Activated CD4-positive, alpha-beta memory T cell treated with anti-CD3 and anti-CD28 coated beads, Interleukin-2, amount 10 ng/mL, durations not matched to agents 7 days and 5 days (primary cell): ENCODE measurements around the gene PODN. TPM values are rescaled to one million over a fixed set of nuclear protein-coding genes. Genes with fewer than 3 reads are reported as not detected.

ENCODE experiments used
- CTCF ChIA-PET: fragments of 350-600 bp; sonication (Branson Sonifier 250); formaldehyde crosslinking; loops from one replicate; lab custom pipeline; 2021; ENCODE audit warnings: antibody characterized with exemption, inconsistent platforms; lab: Charles Lee
- POLR2A ChIA-PET: fragments of 350-600 bp; sonication (Branson Sonifier 250); formaldehyde crosslinking; loops from one replicate; lab custom pipeline; 2021; ENCODE audit warnings: antibody characterized with exemption; lab: Charles Lee
- DNase-seq: peaks from one replicate; pipeline ENCODE4 v3.0.0-alpha.2; 2020
- H3K27ac Mint-ChIP-seq: one replicate; pipeline ENCODE4 v1.8.0; 2021; ENCODE audit warnings: mild to moderate bottlenecking, mixed read lengths
- H3K27me3 Mint-ChIP-seq: one replicate; pipeline ENCODE4 v1.8.0; 2021; ENCODE audit warnings: mixed read lengths
- H3K36me3 Mint-ChIP-seq: one replicate; pipeline ENCODE4 v1.8.0; 2021; ENCODE audit warnings: low read depth, mixed read lengths
- H3K4me1 Mint-ChIP-seq: one replicate; pipeline ENCODE4 v1.8.0; 2021; ENCODE audit warnings: mixed read lengths
- H3K4me3 Mint-ChIP-seq: one replicate; pipeline ENCODE4 v1.8.0; 2021; ENCODE audit warnings: mild to moderate bottlenecking, mixed read lengths
- H3K9me3 Mint-ChIP-seq: one replicate; pipeline ENCODE4 v1.8.0; 2021; ENCODE audit warnings: mixed read lengths
- total RNA-seq, 2 experiments: library from RNA; stranded (reverse); gene quantifications; one replicate each; pipeline ENCODE4 v1.2.3, GENCODE V29; 2021

The PODN gene
- total RNA-seq, 2 experiments from 2014 or later, result not detected

DNA sequence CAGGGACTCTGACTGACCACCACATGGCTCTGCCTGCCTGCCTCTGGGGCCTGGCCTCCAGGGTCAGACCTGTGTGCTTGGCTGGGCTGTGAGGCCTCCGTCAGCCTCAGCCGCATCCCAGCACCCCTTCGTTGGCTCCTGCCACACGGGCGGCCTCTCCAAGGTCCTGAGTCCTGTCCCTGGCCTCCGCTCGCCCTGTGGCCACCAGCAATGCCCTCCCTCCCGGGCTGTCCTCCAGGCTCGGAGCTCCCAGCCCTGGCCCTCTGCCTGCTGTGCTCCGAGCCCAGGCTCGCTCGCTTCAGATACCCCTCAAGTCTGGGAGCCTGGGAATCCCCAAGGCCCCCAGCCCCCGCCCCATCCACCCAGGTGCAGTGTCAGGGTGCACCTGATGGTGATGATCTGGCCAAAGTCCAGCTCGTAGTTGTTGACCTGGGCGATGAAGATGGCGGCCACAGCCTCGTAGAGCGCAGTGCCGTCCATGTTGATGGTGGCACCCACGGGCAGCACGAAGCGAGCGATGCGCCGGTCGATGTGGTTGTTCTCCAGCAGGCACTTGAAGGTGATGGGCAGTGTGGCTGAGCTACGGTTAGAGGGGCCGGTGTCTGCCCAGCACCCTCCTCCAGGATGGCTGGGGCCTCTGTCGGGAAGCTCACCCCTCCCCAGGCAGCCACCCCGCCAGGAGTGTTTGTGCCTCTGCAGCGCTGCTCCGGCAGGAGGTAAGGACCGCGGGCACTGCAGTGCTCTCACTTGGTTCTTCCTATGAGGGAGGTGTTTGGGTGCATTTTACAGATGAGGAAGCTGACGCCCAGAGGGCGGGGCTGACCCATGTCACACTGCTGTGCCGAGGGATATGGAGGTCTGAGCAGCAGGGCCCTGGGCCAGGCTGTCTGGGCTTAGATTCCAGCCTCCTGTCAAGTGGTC lies 28.5 kb downstream of the PODN start:
- ChIA-PET CTCF (no interaction called here), POLR2A (no interaction called here)
- DNase-seq, result no peak
- Mint-ChIP-seq H3K4me1 (no peaks in the 10 kb centered on the region), H3K4me3 (no peak overlapping the region), H3K27me3 (no peaks in the 10 kb centered on the region), H3K9me3 (no peaks in the 10 kb centered on the region), H3K27ac (no peak overlapping the region), H3K36me3 (no peaks in the 10 kb centered on the region)

DNA sequence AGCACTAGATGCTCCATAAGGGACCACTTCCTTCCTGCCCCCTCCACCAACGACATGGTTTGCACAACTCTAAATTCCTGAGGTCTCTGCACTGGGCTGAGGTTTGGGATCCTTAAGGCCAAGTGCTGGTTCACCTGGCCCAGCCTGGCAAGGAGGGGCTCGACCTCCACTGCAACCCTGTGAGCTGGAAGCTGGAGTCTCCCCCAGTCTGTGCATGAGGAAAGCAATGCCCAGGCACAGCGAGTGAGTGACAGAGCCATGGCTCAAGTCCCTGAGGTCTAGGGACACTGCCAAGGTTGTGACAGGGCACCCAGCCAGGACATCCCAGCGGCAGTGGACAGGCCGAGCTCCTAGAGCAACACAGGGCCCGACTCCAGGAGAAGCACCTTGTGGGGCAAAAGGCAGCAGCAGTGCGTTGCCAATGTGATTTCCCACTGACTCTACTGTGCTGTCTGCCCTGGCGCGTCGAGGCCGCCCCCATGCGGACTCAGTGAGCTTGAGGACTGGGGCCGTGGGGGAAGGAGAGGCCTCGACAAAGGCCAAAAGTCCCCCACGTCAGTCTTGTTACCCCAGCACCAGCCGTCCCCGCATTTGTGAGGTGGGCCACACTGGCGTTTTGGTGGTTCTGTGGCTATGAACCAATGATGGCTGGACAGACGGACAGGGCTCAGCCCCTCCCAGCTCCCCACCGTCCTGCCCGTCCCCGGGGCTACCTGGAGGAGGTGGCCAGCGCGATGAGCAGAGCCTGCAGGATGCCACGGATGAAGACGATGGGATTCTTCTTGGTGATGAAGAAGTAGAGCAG lies 30.0 kb downstream of the PODN start:
- Mint-ChIP-seq H3K27ac (no peak overlapping the region), H3K9me3 (no peaks in the 10 kb centered on the region), H3K36me3 (no peaks in the 10 kb centered on the region), H3K4me1 (no peaks in the 10 kb centered on the region), H3K4me3 (no peak overlapping the region), H3K27me3 (no peaks in the 10 kb centered on the region)
- ChIA-PET CTCF (no interaction called here), POLR2A (no interaction called here)
- DNase-seq, result no peak

DNA sequence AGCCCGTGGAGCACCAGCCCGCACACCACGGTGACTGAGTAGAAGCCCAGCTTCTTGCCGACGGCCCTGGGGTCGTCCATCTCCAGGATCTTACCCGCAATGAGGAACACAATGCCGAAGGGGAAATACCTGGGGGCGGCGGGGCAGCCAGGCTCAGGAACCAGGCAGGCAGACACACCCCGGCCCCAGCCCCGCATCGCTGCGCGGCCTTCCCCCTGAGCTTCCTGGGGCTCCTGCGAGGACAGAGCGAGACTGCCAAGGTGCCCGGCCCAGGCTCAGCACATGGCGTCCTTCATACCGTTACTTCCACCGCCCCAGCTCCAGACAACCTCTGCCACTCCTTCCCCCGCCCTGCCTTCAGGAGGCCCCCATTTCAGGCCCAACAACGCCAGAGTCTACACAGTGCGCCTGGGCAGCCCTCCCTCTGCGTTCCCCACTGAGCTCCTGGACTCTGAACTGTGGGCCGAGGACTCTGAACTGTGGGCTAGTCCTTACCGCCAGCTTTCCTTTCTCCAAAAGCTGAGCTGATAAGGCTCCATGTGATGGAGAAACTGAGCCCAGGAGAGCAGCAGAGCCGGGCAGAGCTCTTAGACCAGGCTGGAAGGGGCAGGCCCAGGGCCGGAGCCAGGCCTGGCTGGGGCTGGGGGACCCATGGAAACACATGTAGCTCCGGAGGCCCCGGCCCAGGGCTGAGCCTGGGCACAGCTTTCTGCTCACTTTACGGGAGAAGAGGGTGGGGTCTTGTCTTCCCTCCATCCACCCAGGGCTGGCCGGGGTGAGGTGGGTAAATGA lies 30.8 kb downstream of the PODN start:
- ChIA-PET CTCF (no interaction called here), POLR2A (no interaction called here)
- Mint-ChIP-seq H3K9me3 (no peaks in the 10 kb centered on the region), H3K27me3 (no peaks in the 10 kb centered on the region), H3K36me3 (no peaks in the 10 kb centered on the region), H3K4me1 (no peaks in the 10 kb centered on the region), H3K27ac (no peak overlapping the region), H3K4me3 (no peak overlapping the region)
- DNase-seq, result no peak

DNA sequence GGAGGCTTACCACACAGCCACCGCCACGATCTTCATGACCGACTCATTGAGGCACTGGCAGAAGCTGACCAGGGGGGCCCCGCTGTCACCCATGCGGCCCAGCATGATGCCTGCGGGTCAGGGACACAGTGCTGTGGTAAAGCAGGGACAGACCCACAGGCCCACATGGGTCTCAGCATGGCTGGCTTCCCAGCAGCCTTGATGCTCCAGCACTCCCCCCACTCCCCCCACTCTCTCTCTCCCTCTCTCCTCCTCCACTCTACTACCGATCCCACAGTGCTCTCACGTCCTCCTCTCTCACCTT lies 31.4 kb downstream of the PODN start:
- Mint-ChIP-seq H3K27ac (no peak overlapping the region), H3K27me3 (no peaks in the 10 kb centered on the region), H3K36me3 (no peaks in the 10 kb centered on the region), H3K4me3 (no peak overlapping the region), H3K9me3 (no peaks in the 10 kb centered on the region), H3K4me1 (no peaks in the 10 kb centered on the region)
- ChIA-PET CTCF (no interaction called here), POLR2A (no interaction called here)
- no peak for DNase-seq

DNA sequence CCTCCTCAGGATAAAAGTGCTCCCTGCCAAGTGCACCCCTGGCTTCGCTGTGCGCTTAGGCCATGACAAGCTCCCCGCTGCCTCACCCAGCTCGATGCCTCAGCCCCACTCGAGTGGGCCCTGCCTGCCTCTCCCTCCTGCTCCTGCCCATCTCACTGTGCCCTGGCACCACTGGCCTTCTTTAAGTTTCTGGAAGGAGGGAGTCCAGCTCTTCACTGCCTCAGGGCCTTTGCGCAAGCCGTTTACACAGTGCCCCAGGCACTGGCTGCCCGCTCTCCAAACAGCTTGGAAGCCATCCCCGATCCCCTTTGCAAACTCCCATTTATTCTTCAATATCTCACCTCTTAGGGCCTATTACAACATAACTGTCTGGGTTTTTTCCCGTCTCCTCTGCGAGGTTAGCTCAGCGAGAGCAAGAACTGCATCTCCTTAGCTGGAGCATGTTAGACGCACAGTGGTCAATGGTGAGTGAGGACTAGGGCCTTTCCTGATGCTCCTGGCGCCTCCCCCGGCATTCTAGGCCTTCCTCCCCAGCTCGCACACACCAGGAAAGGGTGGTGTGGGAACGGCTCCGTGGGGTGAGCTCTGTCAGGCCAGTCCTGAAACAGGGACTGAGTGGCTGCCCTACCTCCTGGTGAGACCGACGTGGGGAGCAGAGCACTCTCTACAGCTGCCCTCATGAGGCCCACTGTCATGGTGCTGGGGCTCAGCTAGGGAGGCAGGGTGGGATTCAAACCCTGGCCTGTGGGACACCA lies 31.9 kb downstream of the PODN start:
- Mint-ChIP-seq H3K4me1 (no peaks in the 10 kb centered on the region), H3K27ac (no peak overlapping the region), H3K27me3 (no peaks in the 10 kb centered on the region), H3K9me3 (no peaks in the 10 kb centered on the region), H3K4me3 (no peak overlapping the region), H3K36me3 (no peaks in the 10 kb centered on the region)
- no peak for DNase-seq
- ChIA-PET POLR2A (no interaction called here), CTCF (no interaction called here)

DNA sequence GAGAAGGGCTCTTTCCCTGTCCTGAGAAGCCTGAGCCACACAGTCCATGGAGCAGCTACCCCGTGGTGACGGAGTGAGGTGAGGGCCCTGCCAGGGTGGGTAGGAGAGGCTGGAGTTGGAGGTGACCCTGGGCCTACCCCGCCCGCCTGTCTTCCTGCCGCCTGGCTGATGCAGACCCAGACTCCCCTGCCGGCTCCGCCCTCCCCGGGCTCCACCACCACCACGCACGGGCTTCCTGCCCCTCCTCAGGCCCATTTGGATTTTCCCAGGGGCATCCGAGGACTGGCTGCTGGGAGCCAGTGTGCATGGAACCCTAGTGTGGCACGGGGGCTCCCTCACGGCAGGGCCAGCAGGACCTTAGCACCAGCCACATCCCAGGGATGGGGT lies 32.5 kb downstream of the PODN start:
- Mint-ChIP-seq H3K4me3 (no peak overlapping the region), H3K9me3 (no peaks in the 10 kb centered on the region), H3K36me3 (no peaks in the 10 kb centered on the region), H3K27me3 (no peaks in the 10 kb centered on the region), H3K4me1 (no peaks in the 10 kb centered on the region), H3K27ac (no peak overlapping the region)
- CTCF ChIA-PET, result no interaction called here
- POLR2A ChIA-PET, result no interaction called here
- no peak for DNase-seq

DNA sequence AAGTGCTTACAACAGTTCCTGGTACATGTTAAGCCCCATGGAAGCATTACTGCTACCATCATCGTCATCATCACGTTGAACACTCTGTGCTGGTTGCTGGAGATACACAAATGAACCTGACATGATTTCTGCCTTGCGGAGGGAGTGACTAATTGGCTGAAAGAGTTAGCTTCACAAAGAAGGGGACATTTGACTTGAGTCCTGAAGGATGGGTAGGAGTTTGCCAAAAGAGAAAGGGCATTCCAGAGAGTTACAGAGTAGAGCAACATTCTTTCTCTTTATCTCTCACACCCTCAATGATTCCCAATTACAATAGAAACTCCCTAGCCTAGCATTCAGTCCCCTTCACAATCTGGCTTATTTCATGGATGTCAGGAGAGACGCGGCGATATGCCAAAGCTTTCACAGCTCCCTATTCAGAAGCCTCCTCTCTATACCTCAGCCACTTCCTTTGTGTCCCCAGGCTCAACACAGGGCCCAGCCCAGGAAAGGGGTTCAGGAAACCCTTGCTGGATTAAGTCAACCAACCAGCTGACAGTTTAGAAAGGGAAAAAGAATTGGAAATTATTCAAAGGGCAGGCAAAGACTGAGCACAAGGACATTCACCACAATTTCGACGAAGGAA lies 42.4 kb downstream of the PODN start:
- H3K4me1 Mint-ChIP-seq, result peaks cover 13% of the 10 kb centered on the region
- POLR2A ChIA-PET, result no interaction called here
- DNase-seq, result no peak
- no peaks in the 10 kb centered on the region for H3K36me3 Mint-ChIP-seq
- H3K9me3 Mint-ChIP-seq, result no peaks in the 10 kb centered on the region
- CTCF ChIA-PET, result no interaction called here
- H3K27ac Mint-ChIP-seq, result no peak overlapping the region
- peaks cover 6% of the 10 kb centered on the region for H3K27me3 Mint-ChIP-seq
- H3K4me3 Mint-ChIP-seq, result no peak overlapping the region

DNA sequence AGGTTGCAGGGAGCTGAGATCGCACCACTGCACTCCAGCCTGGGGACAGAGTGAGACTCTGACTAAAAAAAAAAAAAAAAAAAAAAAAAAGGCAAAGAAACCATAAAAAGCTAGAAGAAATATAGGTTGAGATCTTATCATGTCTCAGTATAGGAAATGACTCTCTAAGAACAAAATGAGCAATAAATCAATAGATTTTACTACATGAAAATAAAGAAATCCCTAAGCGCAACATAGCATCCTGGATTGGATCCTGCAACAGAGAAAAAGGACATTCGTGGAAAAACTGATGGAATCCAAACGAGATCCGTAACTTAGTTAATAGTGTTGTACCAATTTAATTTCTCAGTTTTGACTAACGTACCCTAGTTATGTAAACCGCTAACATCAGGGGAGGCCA lies 45.1 kb downstream of the PODN start:
- no peak for DNase-seq
- peaks cover 6% of the 10 kb centered on the region for H3K27me3 Mint-ChIP-seq
- H3K9me3 Mint-ChIP-seq, result no peaks in the 10 kb centered on the region
- POLR2A ChIA-PET, result interaction anchor here (0.7 kb wide), 1 partner anchor 88 kb away, joined by 3 read pairs; no protein-coding TSS in a partner anchor
- peaks cover 23% of the 10 kb centered on the region for H3K4me1 Mint-ChIP-seq
- H3K27ac Mint-ChIP-seq, result no peak overlapping the region
- CTCF ChIA-PET, result no interaction called here
- no peak overlapping the region for H3K4me3 Mint-ChIP-seq
- no peaks in the 10 kb centered on the region for H3K36me3 Mint-ChIP-seq

DNA sequence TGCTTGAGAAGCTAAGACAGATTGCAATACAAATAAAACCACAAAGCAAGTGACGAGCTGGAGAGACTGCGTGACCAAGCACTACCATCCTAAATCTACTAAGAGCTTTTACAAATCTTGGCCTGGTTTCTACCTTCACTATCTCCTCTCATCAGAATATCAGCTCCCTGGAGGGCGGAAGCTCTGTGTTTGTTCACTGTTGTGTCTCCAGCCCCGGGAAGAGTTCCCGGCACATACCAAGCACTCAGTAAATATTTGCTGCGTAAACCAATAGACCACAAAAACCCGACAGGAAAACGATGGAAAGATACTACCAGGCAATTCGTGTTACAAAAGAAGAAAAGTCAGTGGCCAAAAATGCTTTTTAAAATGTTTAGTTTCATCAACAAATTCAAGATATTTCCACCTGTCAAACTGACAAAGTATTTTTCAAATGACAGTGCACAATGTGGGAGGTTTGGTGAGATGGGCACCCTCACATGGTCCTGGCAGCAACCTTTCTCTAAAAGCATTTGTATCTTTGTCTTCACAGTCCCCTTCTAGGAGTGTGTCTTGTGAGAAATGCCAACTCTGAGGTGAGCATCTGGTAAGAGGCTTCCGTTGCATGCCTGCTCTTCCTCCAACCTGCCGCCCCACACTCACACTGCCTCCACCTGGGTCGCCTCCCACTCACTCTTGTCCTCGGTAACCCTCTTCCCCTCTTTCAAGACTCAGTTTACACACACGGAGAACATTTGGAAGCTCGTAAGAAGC lies 45.7 kb downstream of the PODN start:
- Mint-ChIP-seq H3K4me1 (peaks cover 23% of the 10 kb centered on the region), H3K36me3 (no peaks in the 10 kb centered on the region), H3K27me3 (peaks cover 6% of the 10 kb centered on the region), H3K9me3 (no peaks in the 10 kb centered on the region), H3K27ac (no peak overlapping the region), H3K4me3 (no peak overlapping the region)
- no peak for DNase-seq
- ChIA-PET POLR2A (no interaction called here), CTCF (interaction anchor here (0.6 kb wide), 1 partner anchor 185 kb away, joined by 3 read pairs; no protein-coding TSS in a partner anchor)

DNA sequence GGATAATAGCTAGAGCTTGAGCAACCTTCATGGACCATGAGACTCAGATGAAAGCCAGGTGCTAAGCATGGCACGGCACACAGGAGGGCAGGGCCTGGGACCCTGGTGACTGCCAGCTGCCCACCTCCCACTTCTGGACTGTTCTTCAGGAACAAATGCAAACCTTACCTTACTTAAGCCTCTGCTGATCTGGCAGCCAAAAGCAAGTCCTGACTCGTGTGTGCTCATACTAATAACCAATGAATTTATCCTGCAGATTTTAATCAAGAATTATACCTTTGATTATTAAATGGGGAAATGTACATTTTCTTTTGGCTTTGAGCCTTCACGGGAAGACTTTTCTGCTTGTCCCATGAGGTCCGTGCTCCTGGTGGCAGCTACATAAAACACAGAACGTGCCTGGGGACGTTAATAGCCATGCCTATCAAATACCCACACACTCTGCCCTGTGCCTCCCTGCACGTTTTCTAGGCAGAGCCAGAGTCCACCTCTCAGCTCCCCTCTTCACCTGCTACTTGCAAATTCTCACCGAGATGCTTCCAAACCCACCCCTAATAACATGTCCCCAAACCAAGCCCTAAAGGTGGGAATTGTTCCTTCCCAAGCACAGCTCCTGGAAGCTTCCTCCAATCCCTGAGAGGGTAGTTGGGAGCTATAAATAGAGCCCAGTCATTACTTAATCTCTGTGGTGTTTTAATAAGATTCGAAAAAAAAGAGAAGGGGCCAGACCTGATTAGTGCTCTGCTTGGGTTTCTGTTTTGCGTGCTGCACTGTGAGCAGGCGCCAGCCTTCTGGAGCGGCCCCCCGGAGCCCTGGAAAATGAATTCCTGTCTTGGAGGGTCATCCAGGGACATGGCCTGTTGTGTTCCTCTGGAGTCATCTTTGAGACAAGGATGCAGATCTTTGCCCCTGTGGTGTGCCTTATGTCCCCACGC lies 46.9 kb downstream of the PODN start:
- ChIA-PET CTCF (no interaction called here), POLR2A (no interaction called here)
- H3K4me3 Mint-ChIP-seq, result no peak overlapping the region
- no peak for DNase-seq
- H3K27me3 Mint-ChIP-seq, result peaks cover 6% of the 10 kb centered on the region
- no peaks in the 10 kb centered on the region for H3K9me3 Mint-ChIP-seq
- H3K4me1 Mint-ChIP-seq, result peaks cover 23% of the 10 kb centered on the region
- H3K27ac Mint-ChIP-seq, result no peak overlapping the region
- H3K36me3 Mint-ChIP-seq, result no peaks in the 10 kb centered on the region

DNA sequence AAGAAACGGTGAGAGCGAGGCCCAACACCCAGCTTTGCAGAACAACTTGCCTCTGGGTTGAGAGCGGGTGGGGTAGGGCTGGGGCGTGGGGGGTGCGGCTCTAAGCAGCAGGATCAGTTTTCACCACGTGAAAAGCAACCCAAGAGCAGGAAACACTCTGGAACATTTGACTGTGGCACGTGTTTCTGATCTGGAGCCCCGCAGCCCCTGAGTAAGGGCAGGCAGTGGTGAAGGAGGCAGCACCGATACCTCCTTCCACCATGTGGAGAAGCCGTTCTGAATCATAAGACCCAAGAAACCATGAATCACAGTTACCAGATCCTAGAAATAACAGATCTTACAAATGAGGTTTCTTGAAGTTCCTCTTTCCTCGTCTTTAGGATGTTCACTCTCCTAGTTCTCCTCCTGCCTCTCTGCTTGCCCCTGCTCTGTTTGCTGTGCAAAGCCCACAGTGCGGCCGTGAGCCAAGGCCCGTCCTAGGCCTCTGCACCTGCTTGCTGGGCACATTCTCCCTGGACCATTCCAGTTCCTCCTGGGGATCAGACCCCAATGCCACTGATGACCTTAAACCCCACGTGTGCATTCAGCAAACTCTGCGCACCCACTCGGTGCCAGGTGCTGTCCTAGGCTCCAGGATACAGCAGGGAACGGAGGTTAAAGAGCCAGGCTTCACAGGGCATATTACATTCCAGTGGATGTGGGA lies 48.5 kb downstream of the PODN start:
- no peak overlapping the region for H3K4me3 Mint-ChIP-seq
- H3K9me3 Mint-ChIP-seq, result no peaks in the 10 kb centered on the region
- peaks cover 21% of the 10 kb centered on the region for H3K4me1 Mint-ChIP-seq
- H3K27ac Mint-ChIP-seq, result no peak overlapping the region
- H3K27me3 Mint-ChIP-seq, result peaks cover 6% of the 10 kb centered on the region
- no peak for DNase-seq
- no peaks in the 10 kb centered on the region for H3K36me3 Mint-ChIP-seq
- ChIA-PET CTCF (no interaction called here), POLR2A (no interaction called here)
